ENCODE results near the gene MYH14. TPM values are rescaled to one million over a fixed set of nuclear protein-coding genes. Genes with fewer than 3 reads are reported as not detected.

The MYH14 gene
- total RNA-seq, 2 donors from 2014 or later, result 506 to 509 TPM

- TF ChIP-seq CTCF (IDR thresholded peaks at IDR 0.05), result no peak
- Histone ChIP-seq H3K27ac (no peak overlapping the region), H3K36me3 (peaks cover 5% of the 10 kb centered on the region), H3K4me1 (no peaks in the 10 kb centered on the region), H3K4me3 (no peak overlapping the region), H3K27me3 (no peaks in the 10 kb centered on the region), H3K9me3 (no peaks in the 10 kb centered on the region), H3K9ac (ENCODE audit: low read depth in 2 of 2, low read length in 2 of 2) (no peak overlapping the region)
- intact Hi-C loops (cut with DNase I), result no loop called here
- no peak for DNase-seq
These were observed 61.2 kb downstream of the MYH14 start for GRCh38 chr19:50264483-50265186.

DNA sequence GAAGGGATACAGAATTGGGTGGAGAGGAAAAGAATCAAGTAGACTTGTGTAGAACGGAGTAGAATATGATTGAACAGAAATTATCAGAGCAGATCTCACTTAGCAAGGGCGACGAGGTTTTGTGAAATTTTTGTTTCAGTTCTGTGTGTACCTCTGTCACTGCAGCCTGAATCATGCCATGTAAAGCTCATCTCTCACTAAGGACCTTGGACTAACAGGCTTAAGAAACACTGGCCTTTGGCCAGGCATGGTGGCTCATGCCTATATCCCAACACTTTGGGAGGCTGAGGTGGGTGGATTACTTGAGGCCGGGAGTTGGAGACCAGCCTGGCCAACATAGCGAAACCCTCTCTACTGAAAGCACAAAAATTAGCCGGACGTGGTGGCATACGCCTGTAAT is 62.6 kb downstream of the MYH14 start:
- DNase-seq, result no peak
- no peaks in the 10 kb centered on the region for H3K4me1 ChIP-seq
- no peak overlapping the region for H3K4me3 ChIP-seq
- no peak for TF ChIP-seq CTCF (IDR thresholded peaks at IDR 0.05)
- peaks cover 5% of the 10 kb centered on the region for H3K36me3 ChIP-seq
- intact Hi-C loops (cut with DNase I), result no loop called here
- no peaks in the 10 kb centered on the region for H3K27me3 ChIP-seq
- no peak overlapping the region for H3K27ac ChIP-seq
- no peaks in the 10 kb centered on the region for H3K9me3 ChIP-seq
- H3K9ac ChIP-seq (ENCODE audit: low read depth in 2 of 2, low read length in 2 of 2), result no peak overlapping the region

- H3K4me3 ChIP-seq, result no peak overlapping the region
- peaks cover 5% of the 10 kb centered on the region for H3K36me3 ChIP-seq
- TF ChIP-seq CTCF (IDR thresholded peaks at IDR 0.05), result no peak
- peak; percentile 73 for DNase-seq
- no peaks in the 10 kb centered on the region for H3K27me3 ChIP-seq
- intact Hi-C loops (cut with DNase I), result no loop called here
- H3K9me3 ChIP-seq, result no peaks in the 10 kb centered on the region
- H3K9ac ChIP-seq (ENCODE audit: low read depth in 2 of 2, low read length in 2 of 2), result no peak overlapping the region
- H3K27ac ChIP-seq, result no peak overlapping the region
- H3K4me1 ChIP-seq, result no peaks in the 10 kb centered on the region
These were observed 63.5 kb downstream of the MYH14 start for GRCh38 chr19:50266896-50267295.

DNA sequence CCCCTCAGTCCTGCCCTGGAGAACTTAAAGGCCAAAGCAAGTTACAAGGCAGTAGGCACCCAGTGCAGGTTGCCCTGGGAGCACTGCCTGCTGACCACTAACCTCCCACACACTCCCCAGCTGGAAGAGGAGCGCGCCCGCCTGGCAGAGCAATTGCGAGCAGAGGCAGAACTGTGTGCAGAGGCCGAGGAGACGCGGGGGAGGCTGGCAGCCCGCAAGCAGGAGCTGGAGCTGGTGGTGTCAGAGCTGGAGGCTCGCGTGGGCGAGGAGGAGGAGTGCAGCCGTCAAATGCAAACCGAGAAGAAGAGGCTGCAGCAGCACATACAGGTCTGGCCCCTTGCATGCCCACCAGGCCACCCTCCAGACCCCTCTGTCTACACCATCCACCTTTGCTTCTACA is 64.6 kb downstream of the MYH14 start:
- Histone ChIP-seq H3K9me3 (no peaks in the 10 kb centered on the region), H3K27ac (no peak overlapping the region), H3K36me3 (peaks cover 5% of the 10 kb centered on the region), H3K4me3 (no peak overlapping the region), H3K4me1 (no peaks in the 10 kb centered on the region), H3K27me3 (no peaks in the 10 kb centered on the region), H3K9ac (ENCODE audit: low read depth in 2 of 2, low read length in 2 of 2) (no peak overlapping the region)
- intact Hi-C loops (cut with DNase I), result no loop called here
- no peak for DNase-seq
- no peak for TF ChIP-seq CTCF (IDR thresholded peaks at IDR 0.05)

DNA sequence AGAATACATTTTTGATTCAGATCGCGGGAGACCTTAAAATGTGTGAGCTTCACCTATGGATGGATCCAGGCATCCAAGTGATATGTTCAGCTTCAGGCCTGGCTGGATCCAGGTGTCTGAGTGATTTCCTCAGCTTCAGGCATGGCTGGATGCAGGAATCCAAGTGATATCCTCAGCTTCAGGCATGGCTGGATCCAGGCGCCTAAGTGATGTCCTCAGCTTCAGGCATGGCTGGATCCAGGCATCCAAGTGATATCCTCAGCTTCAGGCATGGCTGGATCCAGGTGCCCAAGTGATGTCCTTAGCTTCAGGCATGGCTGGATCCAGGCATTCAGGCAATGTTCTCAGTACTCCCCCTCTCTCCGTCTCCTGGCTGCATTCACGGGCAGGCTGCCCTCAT is 65.1 kb downstream of the MYH14 start:
- no peak overlapping the region for H3K27ac ChIP-seq
- intact Hi-C loops (cut with DNase I), result no loop called here
- no peak for TF ChIP-seq CTCF (IDR thresholded peaks at IDR 0.05)
- H3K9ac ChIP-seq (ENCODE audit: low read depth in 2 of 2, low read length in 2 of 2), result no peak overlapping the region
- no peak for DNase-seq
- H3K4me1 ChIP-seq, result no peaks in the 10 kb centered on the region
- no peaks in the 10 kb centered on the region for H3K27me3 ChIP-seq
- H3K4me3 ChIP-seq, result no peak overlapping the region
- no peaks in the 10 kb centered on the region for H3K9me3 ChIP-seq
- H3K36me3 ChIP-seq, result peaks cover 5% of the 10 kb centered on the region

All from colonic mucosa (tissue), 4 donors.